Nephron (organoid): ENCODE data around the gene BTBD18.
A peak's percentile ranks its signal among the peaks of the same experiment; 100 is the strongest.

Experiments used
- H3K27ac Mint-ChIP-seq, 3 experiments: 2 replicates each; pipeline ENCODE4 v1.8.0; 2020; ENCODE audit warnings: mixed read lengths in 3 of 3, mild to moderate bottlenecking in 2 of 3, moderate library complexity in 1 of 3
- H3K27me3 Mint-ChIP-seq: 2 replicates; pipeline ENCODE4 v1.8.0; 2021; ENCODE audit warnings: low read depth, mild to moderate bottlenecking, moderate library complexity, mixed read lengths
- H3K36me3 Mint-ChIP-seq: 2 replicates; pipeline ENCODE4 v1.8.0; 2020; ENCODE audit warnings: low read depth, mixed read lengths
- H3K4me1 Mint-ChIP-seq: 2 replicates; pipeline ENCODE4 v1.8.0; 2020; ENCODE audit warnings: mixed read lengths
- H3K4me3 Mint-ChIP-seq, 3 experiments: 2 replicates each; pipeline ENCODE4 v1.8.0; 2020; ENCODE audit warnings: mild to moderate bottlenecking in 3 of 3, mixed read lengths in 3 of 3, moderate library complexity in 2 of 3
- H3K9me3 Mint-ChIP-seq: 2 replicates; pipeline ENCODE4 v1.8.0; 2020; ENCODE audit warnings: mixed read lengths
- CTCF ChIP-seq, 3 experiments: fragments of 200-600 bp; sonication (generic); IDR thresholded peaks; one replicate each; pipeline ENCODE4 v1.5.0; 2021; ENCODE audit warnings: antibody characterized with exemption in 3 of 3; ENCODE audit not compliant: unreplicated experiment in 3 of 3

Gene BTBD18

GRCh38 chr11:57741132-57742086 lies 10.2 kb downstream of the BTBD18 start, which contains the start of gene SELENOH:
TSS of gene SELENOH (plus strand) at chr11:57741491. CDS start at chr11:57741596, 105 bp downstream.
- H3K27ac Mint-ChIP-seq, result peak within 1 kb of the TSS; percentile 97 to 99 (median 98)
- no peaks in the 10 kb centered on the region for H3K9me3 Mint-ChIP-seq
- H3K27me3 Mint-ChIP-seq, result peaks cover 7% of the 10 kb centered on the region
- peaks cover 61% of the 10 kb centered on the region for H3K36me3 Mint-ChIP-seq
- H3K4me3 Mint-ChIP-seq, result peak within 1 kb of the TSS; percentile 95 to 99 (median 97)
- TF ChIP-seq CTCF (IDR thresholded peaks at IDR 0.05; ENCODE audit: unreplicated experiment in 3 of 3), result no peak
- peaks cover 18% of the 10 kb centered on the region for H3K4me1 Mint-ChIP-seq

GRCh38 chr11:57735619-57736298 lies 15.9 kb downstream of the BTBD18 start:
- TF ChIP-seq CTCF (IDR thresholded peaks at IDR 0.05; ENCODE audit: unreplicated experiment in 3 of 3), result no peak
- peak overlapping the region in 1 of 3 experiments; percentile 72 for H3K27ac Mint-ChIP-seq
- H3K36me3 Mint-ChIP-seq, result peaks cover 35% of the 10 kb centered on the region
- H3K27me3 Mint-ChIP-seq, result no peaks in the 10 kb centered on the region
- peaks cover under 1% of the 10 kb centered on the region for H3K4me1 Mint-ChIP-seq
- no peak overlapping the region for H3K4me3 Mint-ChIP-seq
- no peaks in the 10 kb centered on the region for H3K9me3 Mint-ChIP-seq

- Mint-ChIP-seq H3K4me3 (no peak overlapping the region), H3K27ac (no peak overlapping the region), H3K27me3 (no peaks in the 10 kb centered on the region), H3K9me3 (no peaks in the 10 kb centered on the region), H3K36me3 (peaks cover 20% of the 10 kb centered on the region), H3K4me1 (no peaks in the 10 kb centered on the region)
- no peak for TF ChIP-seq CTCF (IDR thresholded peaks at IDR 0.05; ENCODE audit: unreplicated experiment in 3 of 3)
These were observed 19.0 kb downstream of the BTBD18 start for GRCh38 chr11:57732661-57733060.

- Mint-ChIP-seq H3K4me1 (no peaks in the 10 kb centered on the region), H3K27me3 (no peaks in the 10 kb centered on the region), H3K27ac (no peak overlapping the region), H3K9me3 (no peaks in the 10 kb centered on the region), H3K4me3 (no peak overlapping the region), H3K36me3 (peaks cover 13% of the 10 kb centered on the region)
- no peak for TF ChIP-seq CTCF (IDR thresholded peaks at IDR 0.05; ENCODE audit: unreplicated experiment in 3 of 3)
These were observed 22.1 kb downstream of the BTBD18 start for GRCh38 chr11:57729479-57729878.

- H3K4me3 Mint-ChIP-seq, result no peak overlapping the region
- TF ChIP-seq CTCF (IDR thresholded peaks at IDR 0.05; ENCODE audit: unreplicated experiment in 3 of 3), result no peak
- H3K9me3 Mint-ChIP-seq, result no peaks in the 10 kb centered on the region
- no peaks in the 10 kb centered on the region for H3K27me3 Mint-ChIP-seq
- H3K27ac Mint-ChIP-seq, result no peak overlapping the region
- H3K36me3 Mint-ChIP-seq, result peaks cover 9% of the 10 kb centered on the region
- H3K4me1 Mint-ChIP-seq, result no peaks in the 10 kb centered on the region
These were observed 22.8 kb downstream of the BTBD18 start for GRCh38 chr11:57728829-57729228.
